ENCODE data around the gene KLHL41. TPM values are rescaled to one million over a fixed set of nuclear protein-coding genes. Genes with fewer than 3 reads are reported as not detected.
A peak's percentile ranks its signal among the peaks of the same experiment; 100 is the strongest.

Gene KLHL41
- total and polyA plus RNA-seq, 10 of the 15 experiments (the other 5 are each of a cell fraction or from before 2014, with no cell fraction given), result 0.03 to 0.38 (median 0.10) TPM; not detected in 3

DNA sequence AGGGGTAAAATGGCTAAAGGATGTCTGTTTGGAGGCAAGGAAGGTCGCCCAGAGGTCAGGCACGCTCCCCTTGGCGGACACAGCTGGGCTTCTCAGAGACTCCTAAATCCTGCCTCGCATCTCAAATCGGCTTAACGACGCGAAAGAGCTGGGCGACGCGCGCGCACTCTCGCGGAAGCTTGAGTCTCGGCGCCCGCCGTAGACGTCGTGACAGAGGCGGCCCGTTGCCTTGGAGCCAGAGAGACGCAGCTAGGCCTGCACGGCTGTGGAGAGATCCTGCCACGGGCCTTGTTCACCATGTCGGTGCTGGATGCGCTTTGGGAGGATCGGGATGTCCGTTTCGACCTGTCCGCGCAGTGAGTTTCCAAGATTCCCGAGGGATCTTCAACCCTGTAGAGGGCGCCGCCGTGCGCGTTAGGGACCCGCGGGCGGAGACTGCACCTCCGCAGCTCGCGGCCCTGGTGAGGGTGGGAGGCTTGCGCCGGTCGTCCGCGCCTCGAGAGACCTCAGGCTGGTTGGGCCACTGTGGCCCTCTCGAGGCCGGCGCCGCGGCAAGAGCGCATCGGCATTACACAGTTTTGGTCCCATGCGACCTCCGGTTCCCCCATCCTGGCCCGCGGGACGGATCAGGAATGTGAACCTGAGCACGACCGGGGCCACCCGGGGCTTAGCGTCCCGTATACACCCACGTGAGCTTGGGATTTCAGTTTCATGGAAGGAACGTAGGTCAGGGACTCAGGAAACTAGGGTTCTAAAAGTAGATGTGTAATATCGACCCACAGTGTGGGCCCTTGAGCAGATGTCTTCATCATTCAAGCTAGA is 30.0 kb upstream of the KLHL41 start, which contains the start of gene BBS5 (continued):
- TF ChIP-seq, protein P1, sequence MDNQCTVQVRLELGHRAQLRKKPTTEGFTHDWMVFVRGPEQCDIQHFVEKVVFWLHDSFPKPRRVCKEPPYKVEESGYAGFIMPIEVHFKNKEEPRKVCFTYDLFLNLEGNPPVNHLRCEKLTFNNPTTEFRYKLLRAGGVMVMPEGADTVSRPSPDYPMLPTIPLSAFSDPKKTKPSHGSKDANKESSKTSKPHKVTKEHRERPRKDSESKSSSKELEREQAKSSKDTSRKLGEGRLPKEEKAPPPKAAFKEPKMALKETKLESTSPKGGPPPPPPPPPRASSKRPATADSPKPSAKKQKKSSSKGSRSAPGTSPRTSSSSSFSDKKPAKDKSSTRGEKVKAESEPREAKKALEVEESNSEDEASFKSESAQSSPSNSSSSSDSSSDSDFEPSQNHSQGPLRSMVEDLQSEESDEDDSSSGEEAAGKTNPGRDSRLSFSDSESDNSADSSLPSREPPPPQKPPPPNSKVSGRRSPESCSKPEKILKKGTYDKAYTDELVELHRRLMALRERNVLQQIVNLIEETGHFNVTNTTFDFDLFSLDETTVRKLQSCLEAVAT (IDR thresholded peaks at IDR 0.05), result 0 out of 2 replicates have a peak, but pooled peaks have one; percentile 18
- 0 out of 2 replicates have a peak, but pooled peaks have one; percentile 55 for TF ChIP-seq HDAC2 (IDR thresholded peaks at IDR 0.05)
- TF ChIP-seq, protein P2, sequence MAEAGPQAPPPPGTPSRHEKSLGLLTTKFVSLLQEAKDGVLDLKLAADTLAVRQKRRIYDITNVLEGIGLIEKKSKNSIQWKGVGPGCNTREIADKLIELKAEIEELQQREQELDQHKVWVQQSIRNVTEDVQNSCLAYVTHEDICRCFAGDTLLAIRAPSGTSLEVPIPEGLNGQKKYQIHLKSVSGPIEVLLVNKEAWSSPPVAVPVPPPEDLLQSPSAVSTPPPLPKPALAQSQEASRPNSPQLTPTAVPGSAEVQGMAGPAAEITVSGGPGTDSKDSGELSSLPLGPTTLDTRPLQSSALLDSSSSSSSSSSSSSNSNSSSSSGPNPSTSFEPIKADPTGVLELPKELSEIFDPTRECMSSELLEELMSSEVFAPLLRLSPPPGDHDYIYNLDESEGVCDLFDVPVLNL (IDR thresholded peaks at IDR 0.05; ENCODE audit: low read depth, low read length), result no peak
- peak; percentile 61; the same call in 1 of the 2 replicates for TF ChIP-seq CHD2 (IDR thresholded peaks at IDR 0.05; ENCODE audit: borderline replicate concordance, low read depth, low read length)

DNA sequence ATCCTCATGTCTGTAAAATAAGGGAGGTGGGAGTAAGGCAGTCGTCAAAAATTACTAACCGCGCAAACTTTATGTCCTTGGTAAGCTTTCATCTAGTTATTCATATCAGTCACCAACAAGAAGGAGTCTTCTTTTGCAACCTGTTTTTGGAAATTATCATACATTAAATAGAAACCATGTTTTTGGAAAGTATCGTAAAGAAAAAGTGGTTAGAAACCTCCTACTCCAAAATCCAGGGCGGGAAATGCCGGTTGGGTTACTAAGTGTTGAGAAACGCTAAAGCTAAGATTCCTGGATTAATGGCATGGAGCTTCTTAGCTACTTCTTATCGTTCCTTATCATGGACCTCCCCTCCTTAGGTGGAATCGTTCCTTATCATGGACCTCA is 29.4 kb upstream of the KLHL41 start:
- H3K27me3 ChIP-seq (replicated peaks in 1 of 2; ENCODE audit: control insufficient read depth in 2 of 2, insufficient read depth in 2 of 2, low read length in 1 of 2), result no peaks in the 10 kb centered on the region
- in situ Hi-C loops (cut with MboI) (no loop called here), intact Hi-C loops (cut with micrococcal nuclease; ENCODE audit: unreplicated experiment) (no loop called here)
- no TSS peak for BruUV-seq (replicated peaks)
- no peak overlapping the region for H3K27ac ChIP-seq (ENCODE audit: control insufficient read depth, insufficient read depth)
- CTCF ChIA-PET, result interaction anchor here (0.7 to 1.5 kb wide), 6 partner anchors 8 to 94 kb away, joined by 3 to 7 read pairs (median 4); partner anchors contain the start of gene FASTKD1
- H3K4me1 ChIP-seq (ENCODE audit: control insufficient read depth, insufficient read depth, low read length), result no peaks in the 10 kb centered on the region
- H3K36me3 ChIP-seq (ENCODE audit: control insufficient read depth in 2 of 2, insufficient read depth in 2 of 2, low read length in 1 of 2), result no peaks in the 10 kb centered on the region
- no peaks in the 10 kb centered on the region for H3K79me2 ChIP-seq (ENCODE audit: control insufficient read depth, insufficient read depth, low read length)
- H3K4me2 ChIP-seq (ENCODE audit: control insufficient read depth, insufficient read depth), result peak overlapping the region; percentile 97
- 63% methylated on average over 9 of the region's 9 CpGs for WGBS (ENCODE audit: insufficient coverage, insufficient replicate concordance, low lambda C conversion rate, missing lambda C conversion rate)
- H3K9ac ChIP-seq (ENCODE audit: control insufficient read depth, insufficient read depth, low read length), result peak overlapping the region; percentile 71
- POLR2A ChIA-PET, result no interaction called here
- no peaks in the 10 kb centered on the region; the same call in 2 of the 3 replicates for H3K9me3 ChIP-seq (replicated peaks; ENCODE audit: control insufficient read depth, insufficient read depth, low read length)
- DNase-seq (ENCODE audit: low read depth, low spot score) (no peak), ATAC-seq (no peak), FAIRE-seq (no peak)
- H4K20me1 ChIP-seq (ENCODE audit: control insufficient read depth, insufficient read depth), result no peaks in the 10 kb centered on the region
- TF ChIP-seq SP1 (IDR thresholded peaks at IDR 0.05; ENCODE audit: low read depth, low read length) (no peak), PML (IDR thresholded peaks at IDR 0.05; ENCODE audit: low read length) (no peak), POLR2A (IDR thresholded peaks at IDR 0.05; ENCODE audit: low read depth, low read length) (no peak), JUNB (IDR thresholded peaks at IDR 0.05) (no peak), GABPA (IDR thresholded peaks at IDR 0.05; ENCODE audit: low read depth) (no peak), ZNF217 (IDR thresholded peaks at IDR 0.05) (no peak)
- TF ChIP-seq, protein P3, sequence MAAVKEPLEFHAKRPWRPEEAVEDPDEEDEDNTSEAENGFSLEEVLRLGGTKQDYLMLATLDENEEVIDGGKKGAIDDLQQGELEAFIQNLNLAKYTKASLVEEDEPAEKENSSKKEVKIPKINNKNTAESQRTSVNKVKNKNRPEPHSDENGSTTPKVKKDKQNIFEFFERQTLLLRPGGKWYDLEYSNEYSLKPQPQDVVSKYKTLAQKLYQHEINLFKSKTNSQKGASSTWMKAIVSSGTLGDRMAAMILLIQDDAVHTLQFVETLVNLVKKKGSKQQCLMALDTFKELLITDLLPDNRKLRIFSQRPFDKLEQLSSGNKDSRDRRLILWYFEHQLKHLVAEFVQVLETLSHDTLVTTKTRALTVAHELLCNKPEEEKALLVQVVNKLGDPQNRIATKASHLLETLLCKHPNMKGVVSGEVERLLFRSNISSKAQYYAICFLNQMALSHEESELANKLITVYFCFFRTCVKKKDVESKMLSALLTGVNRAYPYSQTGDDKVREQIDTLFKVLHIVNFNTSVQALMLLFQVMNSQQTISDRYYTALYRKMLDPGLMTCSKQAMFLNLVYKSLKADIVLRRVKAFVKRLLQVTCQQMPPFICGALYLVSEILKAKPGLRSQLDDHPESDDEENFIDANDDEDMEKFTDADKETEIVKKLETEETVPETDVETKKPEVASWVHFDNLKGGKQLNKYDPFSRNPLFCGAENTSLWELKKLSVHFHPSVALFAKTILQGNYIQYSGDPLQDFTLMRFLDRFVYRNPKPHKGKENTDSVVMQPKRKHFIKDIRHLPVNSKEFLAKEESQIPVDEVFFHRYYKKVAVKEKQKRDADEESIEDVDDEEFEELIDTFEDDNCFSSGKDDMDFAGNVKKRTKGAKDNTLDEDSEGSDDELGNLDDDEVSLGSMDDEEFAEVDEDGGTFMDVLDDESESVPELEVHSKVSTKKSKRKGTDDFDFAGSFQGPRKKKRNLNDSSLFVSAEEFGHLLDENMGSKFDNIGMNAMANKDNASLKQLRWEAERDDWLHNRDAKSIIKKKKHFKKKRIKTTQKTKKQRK (IDR thresholded peaks at IDR 0.05; ENCODE audit: low read depth, low read length), result no peak
- H3K4me3 ChIP-seq, result peak overlapping the region; percentile 78
- H2AFZ ChIP-seq (ENCODE audit: control insufficient read depth, low read depth, low read length), result peak overlapping the region; percentile 98
- SMC1A ChIA-PET (ENCODE audit: uncharacterized antibody, unreplicated experiment), result interaction anchor here (1.2 kb wide), 1 partner anchor 17 kb away, joined by 3 read pairs; no protein-coding TSS in a partner anchor
- RAD21 ChIA-PET (ENCODE audit: unreplicated experiment), result interaction anchor here (1.2 kb wide), 1 partner anchor 93 kb away, joined by 4 read pairs; the partner anchor contains the start of gene FASTKD1

Data from GM12878 (cell line).